Psoas muscle (tissue), 8 donors: ENCODE results near the gene STK39. TPM values are rescaled to one million over a fixed set of nuclear protein-coding genes. Genes with fewer than 3 reads are reported as not detected.

Experiments
- ATAC-seq, 4 donors: fragments of 200-7000 bp; cut with Tn5 transposase; one replicate each; pipeline ENCODE4 v1.9.1; 2020; ENCODE audit warnings: moderate library complexity in 3 of 4, mild to moderate bottlenecking in 2 of 4
- DNase-seq, 2 donors: peaks; one replicate each; pipeline ENCODE4 v3.0.0-alpha.2; 2020
- H3K27ac ChIP-seq: fragments of 200-600 bp; one replicate; pipeline ENCODE4 v1.8.0; 2022
- H3K27me3 ChIP-seq, 3 donors: fragments of 200-600 bp in 1 of 3; one replicate each; pipeline versions ENCODE4 v1.6.1 to v1.8.0; 2013 to 2022; ENCODE audit warnings: low read length in 2 of 3, mild to moderate bottlenecking in 2 of 3, moderate library complexity in 1 of 3; ENCODE audit not compliant: insufficient read depth in 3 of 3
- H3K36me3 ChIP-seq, 2 donors: fragments of 200-600 bp in 1 of 2; one replicate each; pipeline versions ENCODE4 v1.6.1 to v1.8.0; 2013 to 2022; ENCODE audit warnings: low read depth in 1 of 2, mild to moderate bottlenecking in 1 of 2, moderate library complexity in 1 of 2; ENCODE audit not compliant: insufficient read depth in 1 of 2
- H3K4me1 ChIP-seq: fragments of 200-600 bp; one replicate; pipeline ENCODE4 v1.8.0; 2022
- H3K4me3 ChIP-seq: fragments of 200-600 bp; one replicate; pipeline ENCODE4 v1.8.0; 2022; ENCODE audit warnings: mild to moderate bottlenecking
- H3K9me3 ChIP-seq: fragments of 200-600 bp; one replicate; pipeline ENCODE4 v1.8.0; 2022
- WGBS, 3 donors: extraction: QIAGEN DNeasy Blood & Tissue Kit; methylation state at CpG; one replicate each; pipeline versions ENCODE4 v1.1.6 to v1.1.7; 2013; 5-methylcytosine and 5-hydroxymethylcytosine counted together
- intact Hi-C, 2 donors: fragments of 100-400 bp; cut with DNase I; formaldehyde crosslinking; loops; one replicate each; pipeline versions ENCODE4 v1.11.0 to v1.14.2; 2022
- polyA plus RNA-seq, 3 donors: library from polyadenylated mRNA; stranded (reverse); fragments of 200-250 nt; gene quantifications; one replicate each; pipeline ENCODE4 v1.2.3, GENCODE V29; 2013
- total RNA-seq, 4 donors: library from RNA; stranded (reverse); fragmentation: NEBNext Ultra II Directional in 2 of 4; extraction: Animal tissue kit (Norgen Biotek cat#: 25700) in 2 of 4; gene quantifications; one replicate each; pipeline versions ENCODE4 v1.2.1 to v1.2.4, GENCODE V29; 2021 to 2023
- TF ChIP-seq, protein P1 (sequence below): fragments of 200-600 bp; IDR thresholded peaks from one replicate; pipeline ENCODE4 v1.8.0; 2022; ENCODE audit warnings: antibody characterized with exemption
- donor health status: healthy with polysubstance abuse.
- donor health status: DM: no; HTN: no; CAD: no; lungs with moderate emphysema.
- donor health status: Bipolar disorder and iron deficiency.
- donor health status: healthy.
- donor health status: DM: yes; HTN: yes; CAD: no.
- donor health status: DM: no; HTN: no; CAD: no.
- donor health status: DM: no; HTN: no; CAD: no.
- donor health status: DM: yes; HTN: yes; CAD: no.

STK39 gene
- total and polyA plus RNA-seq, 7 donors, result 2.3 to 10.0 (median 4.9) TPM

GRCh38 chr2:167957662-167958061, 289.7 kb downstream of the STK39 start:
- H3K4me1 ChIP-seq, result no peaks in the 10 kb centered on the region
- TF ChIP-seq, protein P1, sequence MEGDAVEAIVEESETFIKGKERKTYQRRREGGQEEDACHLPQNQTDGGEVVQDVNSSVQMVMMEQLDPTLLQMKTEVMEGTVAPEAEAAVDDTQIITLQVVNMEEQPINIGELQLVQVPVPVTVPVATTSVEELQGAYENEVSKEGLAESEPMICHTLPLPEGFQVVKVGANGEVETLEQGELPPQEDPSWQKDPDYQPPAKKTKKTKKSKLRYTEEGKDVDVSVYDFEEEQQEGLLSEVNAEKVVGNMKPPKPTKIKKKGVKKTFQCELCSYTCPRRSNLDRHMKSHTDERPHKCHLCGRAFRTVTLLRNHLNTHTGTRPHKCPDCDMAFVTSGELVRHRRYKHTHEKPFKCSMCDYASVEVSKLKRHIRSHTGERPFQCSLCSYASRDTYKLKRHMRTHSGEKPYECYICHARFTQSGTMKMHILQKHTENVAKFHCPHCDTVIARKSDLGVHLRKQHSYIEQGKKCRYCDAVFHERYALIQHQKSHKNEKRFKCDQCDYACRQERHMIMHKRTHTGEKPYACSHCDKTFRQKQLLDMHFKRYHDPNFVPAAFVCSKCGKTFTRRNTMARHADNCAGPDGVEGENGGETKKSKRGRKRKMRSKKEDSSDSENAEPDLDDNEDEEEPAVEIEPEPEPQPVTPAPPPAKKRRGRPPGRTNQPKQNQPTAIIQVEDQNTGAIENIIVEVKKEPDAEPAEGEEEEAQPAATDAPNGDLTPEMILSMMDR, result no peak
- H3K27me3 ChIP-seq, result no peaks in the 10 kb centered on the region
- no peaks in the 10 kb centered on the region for H3K36me3 ChIP-seq
- H3K4me3 ChIP-seq, result no peak overlapping the region
- intact Hi-C loops, result no loop called here
- WGBS, 3 donors, result 97 to 98% (median 98%) methylated on average over 2 of the region's 2 CpGs
- peaks cover 3% of the 10 kb centered on the region for H3K9me3 ChIP-seq
- DNase-seq (no peak), ATAC-seq (no peak)
- H3K27ac ChIP-seq, result no peak overlapping the region

GRCh38 chr2:167955264-167955906, 292.0 kb downstream of the STK39 start:
- Histone ChIP-seq H3K27me3 (no peaks in the 10 kb centered on the region), H3K9me3 (peaks cover 5% of the 10 kb centered on the region), H3K27ac (no peak overlapping the region), H3K4me1 (no peaks in the 10 kb centered on the region), H3K36me3 (no peaks in the 10 kb centered on the region), H3K4me3 (no peak overlapping the region)
- WGBS, 3 donors, result 92 to 95% (median 92%) methylated on average over 6 of the region's 6 CpGs
- DNase-seq, result no peak
- intact Hi-C loops, result no loop called here
- TF ChIP-seq, protein P1, result no peak
- ATAC-seq, result no peak

GRCh38 chr2:167954495-167954894, 292.9 kb downstream of the STK39 start:
- H3K36me3 ChIP-seq, result no peaks in the 10 kb centered on the region

DNA sequence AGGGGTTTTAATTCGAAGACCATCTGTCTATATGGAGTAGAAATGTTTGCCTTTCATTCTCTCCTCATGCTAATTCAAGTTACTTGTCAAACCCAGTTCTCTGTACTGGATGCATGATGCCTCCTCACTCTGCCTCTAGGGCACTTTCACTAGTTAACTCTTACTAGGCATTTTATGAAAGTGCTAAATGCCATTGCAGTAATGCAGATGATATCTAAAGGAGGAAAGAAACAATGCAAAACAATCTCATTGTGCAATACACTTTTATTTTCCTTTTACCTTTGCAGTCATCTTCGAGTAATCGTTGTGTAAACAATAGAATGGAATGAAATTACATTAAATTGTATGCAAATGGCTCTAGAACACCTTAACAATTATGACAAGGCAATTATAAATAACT, 293.6 kb downstream of the STK39 start:
- DNase-seq (no peak), ATAC-seq (no peak)
- Histone ChIP-seq H3K27me3 (no peaks in the 10 kb centered on the region), H3K9me3 (peaks cover 5% of the 10 kb centered on the region), H3K36me3 (no peaks in the 10 kb centered on the region), H3K4me1 (no peaks in the 10 kb centered on the region), H3K4me3 (no peak overlapping the region), H3K27ac (no peak overlapping the region)
- intact Hi-C loops, result no loop called here
- TF ChIP-seq, protein P1, result no peak
- WGBS, 3 donors, result 93 to 99% (median 98%) methylated on average over 3 of the region's 3 CpGs

More at GRCh38 chr2:167954495-167954894, 292.9 kb downstream of the STK39 start:
- Histone ChIP-seq H3K9me3 (peaks cover 5% of the 10 kb centered on the region), H3K4me1 (no peaks in the 10 kb centered on the region), H3K4me3 (no peak overlapping the region), H3K27ac (no peak overlapping the region), H3K27me3 (no peaks in the 10 kb centered on the region)
- DNase-seq (no peak), ATAC-seq (no peak)
- 80 to 88% (median 81%) methylated on average over 2 of the region's 2 CpGs for WGBS, 3 donors
- TF ChIP-seq, protein P1, result no peak
- intact Hi-C loops, result no loop called here

DNA sequence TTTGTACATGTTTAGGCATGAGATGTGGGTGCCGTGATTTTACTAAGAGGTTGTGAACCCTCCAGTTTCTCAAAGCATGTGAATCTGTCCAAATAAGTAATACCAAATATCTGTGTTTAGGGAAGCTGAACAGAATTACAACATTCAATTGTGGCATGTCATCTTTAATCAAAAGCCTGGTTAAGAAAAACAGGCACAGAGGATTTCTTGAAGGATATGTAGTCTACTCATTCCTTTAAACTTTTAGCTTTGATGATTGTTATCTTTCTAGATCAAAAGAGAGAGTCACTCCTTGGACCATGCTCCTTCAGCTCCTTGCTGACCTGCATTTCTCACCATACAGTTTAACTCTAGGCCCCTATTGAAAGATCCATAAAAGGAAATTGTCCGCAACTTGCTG, 296.8 kb downstream of the STK39 start:
- TF ChIP-seq, protein P1, result no peak
- peaks cover 5% of the 10 kb centered on the region for H3K9me3 ChIP-seq
- no peak overlapping the region for H3K27ac ChIP-seq
- DNase-seq, result no peak
- intact Hi-C loops, result no loop called here
- H3K27me3 ChIP-seq, result no peaks in the 10 kb centered on the region
- no peak overlapping the region for H3K4me3 ChIP-seq
- H3K4me1 ChIP-seq, result no peaks in the 10 kb centered on the region
- WGBS, 3 donors, result 99 to 100% (median 99%) methylated on average over 2 of the region's 2 CpGs
- no peaks in the 10 kb centered on the region for H3K36me3 ChIP-seq
- ATAC-seq, result no peak
